ENCODE measurements around the gene HECW1. TPM values are rescaled to one million over a fixed set of nuclear protein-coding genes. Genes with fewer than 3 reads are reported as not detected.

The HECW1 gene
- total RNA-seq, 4 donors from 2014 or later, result 0.06 to 0.99 (median 0.27) TPM

DNA sequence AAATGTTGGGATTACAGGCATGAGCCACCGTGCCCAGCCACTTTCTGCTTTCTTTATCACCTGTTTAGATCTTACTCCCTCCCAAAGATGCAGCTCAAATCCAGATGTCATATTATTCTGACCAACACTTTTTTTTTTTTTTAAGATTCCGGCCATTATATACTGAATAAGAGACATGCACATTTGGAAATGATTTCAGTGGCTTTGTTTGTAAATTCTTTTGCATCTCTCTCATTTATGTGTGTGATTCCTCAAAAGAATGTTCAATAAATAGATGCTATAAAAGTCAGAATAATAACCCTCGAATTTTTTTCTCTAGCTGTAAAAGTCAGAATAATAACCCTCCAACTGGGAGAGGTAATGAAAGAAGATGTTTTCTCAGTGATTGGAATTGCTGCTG, 25.4 kb downstream of the HECW1 start:
- TF ChIP-seq POLR2A (IDR thresholded peaks at IDR 0.05; ENCODE audit: low read depth) (no peak), EP300 (IDR thresholded peaks at IDR 0.05) (no peak), POLR2AphosphoS5 (IDR thresholded peaks at IDR 0.05) (no peak)
- TF ChIP-seq, protein P1, sequence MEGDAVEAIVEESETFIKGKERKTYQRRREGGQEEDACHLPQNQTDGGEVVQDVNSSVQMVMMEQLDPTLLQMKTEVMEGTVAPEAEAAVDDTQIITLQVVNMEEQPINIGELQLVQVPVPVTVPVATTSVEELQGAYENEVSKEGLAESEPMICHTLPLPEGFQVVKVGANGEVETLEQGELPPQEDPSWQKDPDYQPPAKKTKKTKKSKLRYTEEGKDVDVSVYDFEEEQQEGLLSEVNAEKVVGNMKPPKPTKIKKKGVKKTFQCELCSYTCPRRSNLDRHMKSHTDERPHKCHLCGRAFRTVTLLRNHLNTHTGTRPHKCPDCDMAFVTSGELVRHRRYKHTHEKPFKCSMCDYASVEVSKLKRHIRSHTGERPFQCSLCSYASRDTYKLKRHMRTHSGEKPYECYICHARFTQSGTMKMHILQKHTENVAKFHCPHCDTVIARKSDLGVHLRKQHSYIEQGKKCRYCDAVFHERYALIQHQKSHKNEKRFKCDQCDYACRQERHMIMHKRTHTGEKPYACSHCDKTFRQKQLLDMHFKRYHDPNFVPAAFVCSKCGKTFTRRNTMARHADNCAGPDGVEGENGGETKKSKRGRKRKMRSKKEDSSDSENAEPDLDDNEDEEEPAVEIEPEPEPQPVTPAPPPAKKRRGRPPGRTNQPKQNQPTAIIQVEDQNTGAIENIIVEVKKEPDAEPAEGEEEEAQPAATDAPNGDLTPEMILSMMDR (IDR thresholded peaks at IDR 0.05), result no peak
- no peak overlapping the region for H3K27ac ChIP-seq (replicated peaks in 1 of 4)
- WGBS, result 75% methylated on average over 3 of the region's 3 CpGs
- no peaks in the 10 kb centered on the region for H3K9me3 ChIP-seq
- DNase-seq (ENCODE audit: extremely low spot score), result no peak
- H3K36me3 ChIP-seq, result no peaks in the 10 kb centered on the region
- no peaks in the 10 kb centered on the region for H3K4me1 ChIP-seq
- intact Hi-C loops (cut with DNase I), result no loop called here
- no peak overlapping the region for H3K4me3 ChIP-seq
- H3K27me3 ChIP-seq, result peaks cover 0 to 14% (median 0%) of the 10 kb centered on the region in 4 donors

DNA sequence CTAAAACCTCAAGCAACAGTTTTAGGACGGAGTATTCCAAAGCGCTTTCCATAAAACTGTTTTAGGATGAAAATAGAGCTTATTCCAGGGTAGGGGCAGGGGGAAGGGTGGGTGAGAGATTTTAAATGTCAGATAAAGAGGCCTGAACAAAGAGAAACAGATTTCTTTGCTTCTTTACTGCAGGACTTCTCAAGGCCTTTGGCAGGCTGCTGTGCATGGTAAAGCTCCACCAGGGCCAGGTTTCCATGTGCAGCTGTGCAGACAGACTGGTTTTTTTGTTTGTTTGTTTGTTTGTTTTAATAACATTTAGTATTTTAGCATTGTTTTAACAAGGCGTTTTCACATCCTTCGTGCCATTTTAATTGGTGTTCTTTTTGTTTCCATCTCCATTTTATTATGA, 26.3 kb downstream of the HECW1 start:
- Histone ChIP-seq H3K9me3 (no peaks in the 10 kb centered on the region), H3K27ac (replicated peaks in 1 of 4) (no peak overlapping the region), H3K4me1 (no peaks in the 10 kb centered on the region), H3K27me3 (peaks cover 0 to 15% (median 0%) of the 10 kb centered on the region in 4 donors), H3K36me3 (no peaks in the 10 kb centered on the region), H3K4me3 (no peak overlapping the region)
- TF ChIP-seq, protein P1 (IDR thresholded peaks at IDR 0.05), result no peak
- TF ChIP-seq POLR2A (IDR thresholded peaks at IDR 0.05; ENCODE audit: low read depth) (no peak), POLR2AphosphoS5 (IDR thresholded peaks at IDR 0.05) (no peak), EP300 (IDR thresholded peaks at IDR 0.05) (no peak)
- peak; percentile 80 for DNase-seq (ENCODE audit: extremely low spot score)
- intact Hi-C loops (cut with DNase I), result no loop called here
- whole genome bisulfite sequencing, result 81% methylated on average over 4 of the region's 4 CpGs

DNA sequence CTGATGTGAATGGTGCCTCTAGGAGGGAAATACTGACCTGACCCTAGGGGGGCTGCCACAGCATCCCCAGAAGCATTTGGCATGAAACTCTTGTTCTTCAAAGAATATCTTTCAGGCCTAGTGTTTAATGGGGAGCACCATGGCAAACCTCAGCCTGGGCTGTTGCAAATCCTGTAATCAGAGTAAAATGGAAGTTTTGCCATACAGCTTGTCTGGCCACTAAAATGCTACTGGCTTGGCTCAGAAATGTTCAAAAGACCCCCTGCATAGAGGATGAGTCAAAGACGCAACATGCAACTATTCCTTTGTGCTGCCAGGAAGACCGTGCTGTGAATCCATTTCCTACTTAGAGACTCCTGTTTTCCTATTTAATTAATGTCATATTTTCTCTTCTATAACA, 26.7 kb downstream of the HECW1 start:
- Histone ChIP-seq H3K9me3 (no peaks in the 10 kb centered on the region), H3K36me3 (no peaks in the 10 kb centered on the region), H3K4me1 (no peaks in the 10 kb centered on the region), H3K27me3 (peaks cover 0 to 15% (median 0%) of the 10 kb centered on the region in 4 donors), H3K27ac (replicated peaks in 1 of 4) (no peak overlapping the region), H3K4me3 (no peak overlapping the region)
- WGBS, result 77% methylated on average over 2 of the region's 2 CpGs
- no peak for TF ChIP-seq POLR2A (IDR thresholded peaks at IDR 0.05; ENCODE audit: low read depth)
- TF ChIP-seq, protein P1 (IDR thresholded peaks at IDR 0.05), result no peak
- no peak for TF ChIP-seq POLR2AphosphoS5 (IDR thresholded peaks at IDR 0.05)
- TF ChIP-seq EP300 (IDR thresholded peaks at IDR 0.05), result no peak
- intact Hi-C loops (cut with DNase I), result no loop called here
- DNase-seq (ENCODE audit: extremely low spot score), result peak; percentile 86

DNA sequence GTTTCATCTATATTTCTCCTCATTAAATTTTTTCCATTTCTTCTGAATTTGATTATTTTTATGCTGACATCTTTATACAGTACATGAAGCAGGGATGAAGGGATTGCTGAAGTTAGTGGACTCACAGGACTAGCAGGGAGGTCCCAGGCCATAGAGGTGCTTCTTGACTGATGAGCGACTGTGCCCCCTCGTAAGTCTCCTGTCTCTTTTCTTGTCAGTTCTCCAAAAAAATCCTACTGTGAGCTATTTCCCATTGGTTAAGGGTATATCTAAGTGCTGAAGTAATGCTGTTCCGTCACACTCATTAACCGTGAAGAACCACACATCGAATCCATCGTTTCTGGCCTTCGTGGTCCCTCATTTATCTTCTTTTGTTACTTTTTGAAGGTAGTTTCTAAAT, 27.7 kb downstream of the HECW1 start:
- Histone ChIP-seq H3K36me3 (no peaks in the 10 kb centered on the region), H3K9me3 (no peaks in the 10 kb centered on the region), H3K4me1 (no peaks in the 10 kb centered on the region), H3K4me3 (no peak overlapping the region), H3K27ac (replicated peaks in 1 of 4) (no peak overlapping the region), H3K27me3 (peaks cover 0 to 15% (median 0%) of the 10 kb centered on the region in 4 donors)
- WGBS, result 94% methylated on average over 7 of the region's 7 CpGs
- peak; percentile 72 for DNase-seq (ENCODE audit: extremely low spot score)
- intact Hi-C loops (cut with DNase I), result no loop called here
- TF ChIP-seq EP300 (IDR thresholded peaks at IDR 0.05), result no peak
- TF ChIP-seq POLR2AphosphoS5 (IDR thresholded peaks at IDR 0.05), result no peak
- TF ChIP-seq, protein P1 (IDR thresholded peaks at IDR 0.05), result no peak
- TF ChIP-seq POLR2A (IDR thresholded peaks at IDR 0.05; ENCODE audit: low read depth), result no peak

DNA sequence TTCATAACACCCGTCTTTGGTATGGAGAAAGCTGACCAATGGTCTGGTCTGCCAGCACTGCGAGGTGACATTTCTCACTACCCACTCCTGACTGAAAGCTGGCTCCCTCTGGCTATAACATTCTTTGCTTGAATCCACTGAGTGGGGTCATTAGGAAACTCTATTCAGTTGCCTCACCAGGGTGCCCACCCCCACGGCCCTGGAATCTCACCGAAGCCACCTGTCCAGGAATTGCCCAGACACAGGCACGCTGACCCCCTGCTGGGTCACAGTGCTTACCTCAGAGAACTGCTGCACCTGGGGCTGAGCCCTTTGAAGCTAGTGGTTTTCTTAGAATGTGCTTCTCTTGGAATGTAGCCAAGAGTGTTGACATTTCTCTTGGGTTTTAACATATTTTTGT, 28.6 kb downstream of the HECW1 start:
- Histone ChIP-seq H3K27ac (replicated peaks in 1 of 4) (no peak overlapping the region), H3K4me1 (no peaks in the 10 kb centered on the region), H3K27me3 (peaks cover 0 to 14% (median 0%) of the 10 kb centered on the region in 4 donors), H3K36me3 (no peaks in the 10 kb centered on the region), H3K9me3 (no peaks in the 10 kb centered on the region), H3K4me3 (no peak overlapping the region)
- TF ChIP-seq EP300 (IDR thresholded peaks at IDR 0.05), result no peak
- TF ChIP-seq POLR2AphosphoS5 (IDR thresholded peaks at IDR 0.05), result no peak
- no peak for TF ChIP-seq POLR2A (IDR thresholded peaks at IDR 0.05; ENCODE audit: low read depth)
- TF ChIP-seq, protein P1 (IDR thresholded peaks at IDR 0.05), result no peak
- intact Hi-C loops (cut with DNase I), result no loop called here
- WGBS, result 67% methylated on average over 3 of the region's 5 CpGs
- peak; percentile 83 for DNase-seq (ENCODE audit: extremely low spot score)

Data from esophagus muscularis mucosa (tissue), 4 donors.